HepG2 (cell line): Measurements from ENCODE around the gene CHID1. TPM values are rescaled to one million over a fixed set of nuclear protein-coding genes. Genes with fewer than 3 reads are reported as not detected.
A peak's percentile ranks its signal among the peaks of the same experiment; 100 is the strongest.

Experiments used
- ATAC-seq: fragments of 200-7000 bp; cut with Tn5 transposase; 3 replicates; pipeline ENCODE4 v1.9.1; 2020; ENCODE audit warnings: mild to moderate bottlenecking, moderate library complexity
- BruUV-seq: library from RNA; stranded (reverse); fragments of 400-500 nt; replicated peaks from 2 replicates; lab custom pipeline; 2021; lab: Mats Ljungman, UMichigan
- CTCF ChIA-PET: fragments of 300-600 bp; formaldehyde crosslinking; extraction: SDS; loops from one replicate; lab custom pipeline; 2021; ENCODE audit warnings: low total read pairs, inconsistent platforms, low intra/inter-chr PET ratio; lab: Yijun Ruan, JAX
- POLR2A ChIA-PET: fragments of 350-600 bp; sonication (Branson Sonifier 250); formaldehyde crosslinking; loops from one replicate; lab custom pipeline; 2020; ENCODE audit warnings: antibody characterized with exemption, inconsistent platforms; lab: Yijun Ruan, JAX
- DNase-seq: peaks from one replicate; pipeline ENCODE4 v3.0.0-alpha.2; 2015; ENCODE audit warnings: low spot score
- FAIRE-seq: peaks from 3 replicates; lab custom pipeline; 2011; peaks lifted over from hg19 to GRCh38; lab: Jason Lieb, UNC
- H2AFZ ChIP-seq: one replicate; pipeline ENCODE4 v1.6.1; 2011; ENCODE audit warnings: low read length, inconsistent platforms
- H3K27ac ChIP-seq: fragments of 300-600 bp; 3 replicates; pipeline ENCODE4 v1.8.0; 2011; ENCODE audit warnings: mixed run types, mild to moderate bottlenecking, mixed read lengths, low read length, inconsistent platforms; ENCODE audit not compliant: insufficient read depth; ENCODE audit errors: extremely low read length
- H3K27me3 ChIP-seq, 2 experiments: fragments of 200-600 bp in 1 of 2; 2 replicates in 1 of 2; 3 replicates in 1 of 2; pipeline versions ENCODE4 v1.6.0 to v1.8.0; 2011; ENCODE audit warnings: low read length in 2 of 2, mild to moderate bottlenecking in 2 of 2, moderate library complexity in 2 of 2, inconsistent platforms in 1 of 2; ENCODE audit not compliant: insufficient read depth in 2 of 2, control insufficient read depth in 1 of 2
- H3K36me3 ChIP-seq, 2 experiments: fragments of 200-600 bp in 1 of 2; replicated peaks in 1 of 2; 2 replicates in 1 of 2; 3 replicates in 1 of 2; pipeline versions ENCODE4 v1.5.1 to v1.8.0; 2011; ENCODE audit warnings: low read length in 2 of 2, inconsistent platforms in 1 of 2; ENCODE audit not compliant: insufficient read depth in 2 of 2, control insufficient read depth in 1 of 2
- H3K4me1 ChIP-seq: 2 replicates; pipeline ENCODE4 v1.5.1; 2012; ENCODE audit warnings: low read length, inconsistent platforms; ENCODE audit not compliant: insufficient read depth
- H3K4me2 ChIP-seq: 2 replicates; pipeline ENCODE4 v1.6.0; 2011; ENCODE audit warnings: low read depth, low read length, inconsistent platforms
- H3K4me3 ChIP-seq, 3 experiments: fragments of 200-600 bp in 1 of 3; sonication (generic), shearing (Covaris generic) in 1 of 3; replicated peaks in 1 of 3; 2 replicates each; pipeline ENCODE4 v1.5.1; 2011 to 2016; ENCODE audit warnings: low read length in 3 of 3, inconsistent platforms in 2 of 3, low read depth in 2 of 3, mild to moderate bottlenecking in 2 of 3, control low read depth in 1 of 3, mixed read lengths in 1 of 3; ENCODE audit not compliant: insufficient read depth in 1 of 3
- H3K79me2 ChIP-seq: one replicate; pipeline ENCODE4 v1.6.1; 2011; ENCODE audit warnings: low read length, inconsistent platforms; ENCODE audit not compliant: insufficient read depth
- H3K9ac ChIP-seq: 2 replicates; pipeline ENCODE4 v1.6.0; 2011; ENCODE audit warnings: mild to moderate bottlenecking, low read depth, low read length, inconsistent platforms; ENCODE audit not compliant: insufficient read depth
- H3K9me3 ChIP-seq: 2 replicates; pipeline ENCODE4 v1.5.1; 2012; ENCODE audit warnings: mild to moderate bottlenecking, low read length
- H4K20me1 ChIP-seq: 2 replicates; pipeline ENCODE4 v1.6.0; 2011; ENCODE audit warnings: inconsistent platforms, mild to moderate bottlenecking, low read length, moderate library complexity; ENCODE audit not compliant: insufficient read depth
- AGO1 ChIP-seq: fragments of 200-400 bp; formaldehyde crosslinking; IDR thresholded peaks from 2 replicates; pipeline ENCODE4 v1.6.1; 2017; ENCODE audit warnings: mild to moderate bottlenecking, low read depth, low read length, moderate library complexity; ENCODE audit not compliant: poor library complexity, severe bottlenecking
- AGO2 ChIP-seq: fragments of 200-400 bp; formaldehyde crosslinking; optimal IDR thresholded peaks from 2 replicates; pipeline ENCODE3; 2017; ENCODE audit warnings: mild to moderate bottlenecking, low read depth, low read length, moderate library complexity
- FOSL2 ChIP-seq: sonication (generic); formaldehyde crosslinking; IDR thresholded peaks from 2 replicates; pipeline ENCODE4 v1.4.0; 2020; ENCODE audit warnings: missing genetic modification reagents
- HNRNPL ChIP-seq: fragments of 200-400 bp; formaldehyde crosslinking; IDR thresholded peaks from 2 replicates; pipeline ENCODE4 v1.6.1; 2017; ENCODE audit warnings: mild to moderate bottlenecking, low read depth, low read length
- KDM2A ChIP-seq: sonication (generic); formaldehyde crosslinking; IDR thresholded peaks from 2 replicates; pipeline ENCODE4 v1.4.0; 2020; ENCODE audit warnings: low read depth, missing genetic modification reagents, borderline replicate concordance
- MXD1 ChIP-seq: sonication (generic); formaldehyde crosslinking; IDR thresholded peaks from 2 replicates; pipeline ENCODE4 v1.4.0; 2020; ENCODE audit warnings: mild to moderate bottlenecking, missing genetic modification reagents
- ZBTB33 ChIP-seq: sonication (generic); formaldehyde crosslinking; IDR thresholded peaks from 2 replicates; pipeline ENCODE4 v1.4.0; 2020; ENCODE audit warnings: missing genetic modification reagents
- ZBTB39 ChIP-seq: sonication (generic); formaldehyde crosslinking; IDR thresholded peaks from 2 replicates; pipeline ENCODE4 v1.5.0; 2020; ENCODE audit warnings: missing genetic modification reagents
- ZNF558 ChIP-seq: sonication (generic); formaldehyde crosslinking; IDR thresholded peaks from 2 replicates; pipeline ENCODE4 v1.9.0; 2022; ENCODE audit warnings: mild to moderate bottlenecking, missing genetic modification reagents, borderline replicate concordance
- ZNF687 ChIP-seq: sonication (generic); formaldehyde crosslinking; IDR thresholded peaks from 2 replicates; pipeline ENCODE4 v1.5.1; 2020; ENCODE audit warnings: mild to moderate bottlenecking, missing genetic modification reagents, moderate library complexity
- ZNF883 ChIP-seq: sonication (generic); formaldehyde crosslinking; IDR thresholded peaks from 2 replicates; pipeline ENCODE4 v1.5.1; 2020; ENCODE audit warnings: mild to moderate bottlenecking, missing genetic modification reagents; ENCODE audit errors: not compliant biosample characterization
- WGBS: methylation state at CpG from one replicate; pipeline ENCODE4 v1.1.6; 2017; ENCODE audit warnings: low lambda C conversion rate; 5-methylcytosine and 5-hydroxymethylcytosine counted together
- in situ Hi-C: cut with HindIII; loops from 2 replicates; pipeline ENCODE4 v1.10.0; 2017; ENCODE audit warnings: low pct_unique_long_range_greater_than_20kb; ENCODE audit not compliant: extremely low pct_ligation_motif_present
- intact Hi-C: fragments of 100-400 bp; cut with micrococcal nuclease; formaldehyde crosslinking; loops from one replicate; pipeline ENCODE4 v1.10.0; 2022; ENCODE audit not compliant: unreplicated experiment
- polyA plus RNA-seq, 8 experiments: library from polyadenylated mRNA; depleted of rRNA in 3 of 8; stranded (reverse) in 7 of 8; unstranded in 1 of 8; fragments of >200 nt; fragmentation: Illumina TruSeq in 4 of 8; extraction: Trizol in 4 of 8; gene quantifications; 2 replicates each; pipeline versions ENCODE4 v1.2.1 to v1.2.3, GENCODE V29; 2011 to 2016; ENCODE audit warnings: low read depth in 4 of 8, missing spikeins in 1 of 8, mixed read lengths in 1 of 8; ENCODE audit not compliant: insufficient read depth in 1 of 8
- total RNA-seq, 5 experiments: library from RNA; depleted of rRNA; stranded (reverse); fragments of >200 nt; fragmentation: Illumina TruSeq; extraction: Trizol; gene quantifications; 2 replicates each; pipeline ENCODE4 v1.2.3, GENCODE V29; 2016; ENCODE audit warnings: low read depth in 1 of 5

CHID1 gene
- total and polyA plus RNA-seq, 2 of the 13 experiments (the other 11 are each of a cell fraction or from before 2014, with no cell fraction given) = 65.1 to 93.6 TPM

GRCh38 chr11:834371-835316, 76.0 kb downstream of the CHID1 start:
- Histone ChIP-seq H3K4me3 (peak overlapping the region in 1 of 3 experiments; percentile 81; a peak in 1 of 6 replicates), H2AFZ (no peak overlapping the region), H3K36me3 (peaks cover 7 to 25% of the 10 kb centered on the region in 2 experiments), H4K20me1 (peaks cover 9% of the 10 kb centered on the region; the same call in 1 of the 2 replicates), H3K9me3 (no peaks in the 10 kb centered on the region), H3K27ac (peak overlapping the region; percentile 43), H3K4me2 (peak overlapping the region; percentile 81), H3K27me3 (no peaks in the 10 kb centered on the region), H3K79me2 (peaks cover 13% of the 10 kb centered on the region), H3K9ac (peak overlapping the region; percentile 85), H3K4me1 (peaks cover 75% of the 10 kb centered on the region)
- ChIA-PET POLR2A (interaction anchor here (1.6 to 16.1 kb wide), 3 partner anchors 7 to 25 kb away, joined by 6 to 264 read pairs (median 141); partner anchors contain the start of genes PNPLA2, POLR2L, RPLP2 and TSPAN4), CTCF (no interaction called here)
- BruUV-seq = TSS peak; percentile 57
- in situ Hi-C loops (no loop called here), intact Hi-C loops (no loop called here)
- ATAC-seq (no peak), FAIRE-seq (no peak), DNase-seq (no peak)
- 77% methylated on average over 9 of the region's 31 CpGs for WGBS
- TF ChIP-seq AGO1 (peak; percentile 94), FOSL2 (CRISPR knock-in tag) (peak; percentile 66), HNRNPL (peak; percentile 90; the same call in 1 of the 2 replicates), ZBTB33 (CRISPR knock-in tag) (peak; percentile 97), ZBTB39 (CRISPR knock-in tag) (no peak), ZNF883 (CRISPR knock-in tag) (no peak), ZNF558 (CRISPR knock-in tag) (no peak), AGO2 (peak; percentile 93), KDM2A (peak; percentile 34; the same call in 1 of the 2 replicates), MXD1 (CRISPR knock-in tag) (0 out of 2 replicates have a peak, but pooled peaks have one; percentile 29), ZNF687 (CRISPR knock-in tag) (peak; percentile 47)
